GM12878 (cell line): ENCODE results near the gene GCC1. TPM values are rescaled to one million over a fixed set of nuclear protein-coding genes. Genes with fewer than 3 reads are reported as not detected.
"Not testable (repeated sequence)": the region's sequence is repeated elsewhere in the genome, so short reads cannot be mapped to it uniquely, and the experiment has no call there.

Experiments used
- ATAC-seq: fragments of 200-7000 bp; cut with Tn5 transposase; 3 replicates; pipeline ENCODE4 v1.9.1; 2020; ENCODE audit warnings: mild to moderate bottlenecking, moderate library complexity
- BruUV-seq: library from RNA; stranded (reverse); fragments of 400-500 nt; replicated peaks from 2 replicates; lab custom pipeline; 2021; lab: Mats Ljungman, UMichigan
- CTCF ChIA-PET: fragments of 300-600 bp; sonication (Branson Sonifier 250); formaldehyde crosslinking; extraction: SDS; loops from one replicate; lab custom pipeline; 2021; ENCODE audit warnings: inconsistent platforms; lab: Yijun Ruan, JAX
- POLR2A ChIA-PET: fragments of 350-600 bp; formaldehyde crosslinking; extraction: SDS; loops from one replicate; lab custom pipeline; 2021; ENCODE audit warnings: inconsistent platforms; lab: Charles Lee
- RAD21 ChIA-PET: fragments of 300-600 bp; sonication (Branson Sonifier 250); formaldehyde crosslinking; loops from one replicate; lab custom pipeline; 2023; ENCODE audit warnings: antibody characterized with exemption; ENCODE audit not compliant: unreplicated experiment; lab: Charles Lee
- SMC1A ChIA-PET: fragments of 300-600 bp; sonication (Branson Sonifier 250); formaldehyde crosslinking; loops from one replicate; lab custom pipeline; 2023; ENCODE audit not compliant: unreplicated experiment, uncharacterized antibody; lab: Charles Lee
- DNase-seq: peaks from one replicate; pipeline ENCODE4 v3.0.0-alpha.2; 2011; ENCODE audit warnings: low read depth, low spot score
- FAIRE-seq: peaks from 3 replicates; lab custom pipeline; 2011; peaks lifted over from hg19 to GRCh38; lab: Jason Lieb, UNC
- H2AFZ ChIP-seq: 2 replicates; pipeline ENCODE4 v1.6.0; 2011; ENCODE audit warnings: low read depth, low read length, control low read depth; ENCODE audit not compliant: control insufficient read depth
- H3K27ac ChIP-seq: 2 replicates; pipeline ENCODE4 v1.5.1; 2011; ENCODE audit warnings: control low read depth; ENCODE audit not compliant: control insufficient read depth, insufficient read depth
- H3K27me3 ChIP-seq, 2 experiments: replicated peaks in 1 of 2; 2 replicates each; pipeline versions ENCODE4 v1.6.0 to v1.6.1; 2011; ENCODE audit warnings: low read length in 1 of 2; ENCODE audit not compliant: control insufficient read depth in 2 of 2, insufficient read depth in 2 of 2
- H3K36me3 ChIP-seq, 2 experiments: 2 replicates each; pipeline ENCODE4 v1.5.1; 2011; ENCODE audit warnings: low read length in 1 of 2; ENCODE audit not compliant: control insufficient read depth in 2 of 2, insufficient read depth in 2 of 2
- H3K4me1 ChIP-seq: 2 replicates; pipeline ENCODE4 v1.6.1; 2011; ENCODE audit warnings: mild to moderate bottlenecking, low read length, moderate library complexity, mixed read lengths; ENCODE audit not compliant: control insufficient read depth, insufficient read depth
- H3K4me2 ChIP-seq: 2 replicates; pipeline ENCODE4 v1.6.0; 2011; ENCODE audit warnings: control low read depth; ENCODE audit not compliant: control insufficient read depth, insufficient read depth
- H3K4me3 ChIP-seq: fragments of 200-600 bp; sonication (generic); 2 replicates; pipeline ENCODE4 v1.5.1; 2016
- H3K79me2 ChIP-seq: 2 replicates; pipeline ENCODE4 v1.6.0; 2011; ENCODE audit warnings: low read length; ENCODE audit not compliant: control insufficient read depth, insufficient read depth
- H3K9ac ChIP-seq: 2 replicates; pipeline ENCODE4 v1.8.0; 2011; ENCODE audit warnings: low read length, control low read depth, mixed read lengths; ENCODE audit not compliant: control insufficient read depth, insufficient read depth
- H3K9me3 ChIP-seq: replicated peaks from 3 replicates; pipeline ENCODE4 v1.5.1; 2011; ENCODE audit warnings: mild to moderate bottlenecking, low read length; ENCODE audit not compliant: control insufficient read depth, insufficient read depth
- H4K20me1 ChIP-seq: 2 replicates; pipeline ENCODE4 v1.6.0; 2011; ENCODE audit not compliant: control insufficient read depth, insufficient read depth
- ATF7 ChIP-seq: fragments of 450-650 bp; IDR thresholded peaks from 2 replicates; pipeline ENCODE4 v1.6.1; 2016; ENCODE audit warnings: low read depth, mild to moderate bottlenecking
- BACH1 ChIP-seq: fragments of 450-650 bp; IDR thresholded peaks from 2 replicates; pipeline ENCODE4 v1.6.1; 2017; ENCODE audit warnings: mild to moderate bottlenecking, borderline replicate concordance
- BCL3 ChIP-seq: IDR thresholded peaks from 2 replicates; pipeline ENCODE4 v1.6.1; 2011; ENCODE audit warnings: borderline replicate concordance, low read depth, mild to moderate bottlenecking, moderate library complexity, low read length; ENCODE audit not compliant: insufficient read depth, poor library complexity, severe bottlenecking
- E2F8 ChIP-seq: fragments of 450-650 bp; IDR thresholded peaks from 2 replicates; pipeline ENCODE4 v1.6.1; 2018; ENCODE audit warnings: mild to moderate bottlenecking, low read depth, moderate library complexity; ENCODE audit not compliant: partially characterized antibody
- FOS ChIP-seq: IDR thresholded peaks from 3 replicates; pipeline ENCODE4 v1.6.1; 2011; ENCODE audit warnings: borderline replicate concordance; ENCODE audit not compliant: insufficient read length; ENCODE audit errors: extremely low read depth
- GABPA ChIP-seq: IDR thresholded peaks from 2 replicates; pipeline ENCODE4 v1.6.1; 2014; ENCODE audit warnings: antibody characterized with exemption, low read depth, mild to moderate bottlenecking, inconsistent platforms
- MYB ChIP-seq: fragments of 150-350 bp; IDR thresholded peaks from 2 replicates; pipeline ENCODE4 v1.6.1; 2014; ENCODE audit warnings: mild to moderate bottlenecking, low read depth, low read length, borderline replicate concordance
- SPI1 ChIP-seq: IDR thresholded peaks from 2 replicates; pipeline ENCODE4 v1.6.1; 2011; ENCODE audit warnings: low read depth, mild to moderate bottlenecking, low read length, moderate library complexity, borderline replicate concordance; ENCODE audit not compliant: insufficient read depth
- WGBS: methylation state at CpG from one replicate; pipeline ENCODE4 v1.1.6; 2016; ENCODE audit warnings: low lambda C conversion rate; ENCODE audit not compliant: insufficient replicate concordance, insufficient coverage; ENCODE audit errors: missing lambda C conversion rate; 5-methylcytosine and 5-hydroxymethylcytosine counted together
- in situ Hi-C: fragments of 300-500 bp; cut with MboI; formaldehyde crosslinking; loops from 9 replicates; pipeline ENCODE4 v1.14.3; 2018; ENCODE audit warnings: mixed read lengths
- intact Hi-C: fragments of 100-400 bp; cut with micrococcal nuclease; formaldehyde crosslinking; loops from one replicate; pipeline ENCODE4 v1.14.2; 2022; ENCODE audit not compliant: unreplicated experiment
- polyA plus RNA-seq, 11 experiments: library from polyadenylated mRNA; depleted of rRNA in 4 of 11; unstranded in 6 of 11; stranded (reverse) in 5 of 11; fragments of >200 nt; fragmentation: Nextera tagmentation in 4 of 11; fragmentation: Illumina TruSeq in 1 of 11; extraction: Ambion mirVana in 4 of 11; extraction: Trizol in 1 of 11; gene quantifications; 1 replicate in 1 of 11; 2 replicates in 10 of 11; pipeline versions ENCODE4 v1.2.1 to v1.2.3, GENCODE V29; 2011 to 2016; ENCODE audit warnings: inconsistent platforms in 2 of 11, missing spikeins in 2 of 11, low read depth in 1 of 11
- total RNA-seq, 4 experiments: library from RNA; depleted of rRNA in 3 of 4; stranded (reverse); fragments of >200 nt in 3 of 4; fragmentation: Illumina TruSeq in 1 of 4; extraction: Trizol in 1 of 4; gene quantifications; 2 replicates each; pipeline versions ENCODE4 v1.2.1 to v1.2.3, GENCODE V29; 2013 to 2021

The GCC1 gene
- total and polyA plus RNA-seq, 10 of the 15 experiments (the other 5 are each of a cell fraction or from before 2014, with no cell fraction given): 1.8 to 17.2 (median 9.0) TPM

GRCh38 chr7:127571741-127572505, 13.5 kb downstream of the GCC1 start:
- ChIA-PET RAD21 (no interaction called here), SMC1A (interaction anchor here (1.5 kb wide), 1 partner anchor 9 kb away, joined by 4 read pairs; no protein-coding TSS in a partner anchor), CTCF (no interaction called here), POLR2A (interaction anchor here (0.5 to 2.2 kb wide), 2 partner anchors 9 to 84 kb away, joined by 3 to 6 read pairs; no protein-coding TSS in a partner anchor)
- in situ Hi-C loops (no loop called here), intact Hi-C loops (no loop called here)
- 62% methylated on average over 3 of the region's 3 CpGs for WGBS
- DNase-seq (no peak), FAIRE-seq (no peak), ATAC-seq (no peak)
- Histone ChIP-seq H3K4me3 (no peak overlapping the region), H3K79me2 (no peaks in the 10 kb centered on the region), H3K9me3 (no peaks in the 10 kb centered on the region), H3K4me1 (no peaks in the 10 kb centered on the region), H3K27ac (no peak overlapping the region), H3K9ac (no peak overlapping the region), H4K20me1 (no peaks in the 10 kb centered on the region; the same call in 1 of the 2 replicates), H3K4me2 (no peak overlapping the region), H3K36me3 (no peaks in the 10 kb centered on the region), H3K27me3 (no peaks in the 10 kb centered on the region), H2AFZ (no peak overlapping the region)
- BruUV-seq: no TSS peak
- TF ChIP-seq GABPA (no peak), MYB (no peak), BCL3 (no peak), ATF7 (no peak), BACH1 (no peak), SPI1 (no peak), FOS (no peak), E2F8 (no peak)

- H3K27ac ChIP-seq, H3K27me3 ChIP-seq, H3K4me3 ChIP-seq, POLR2A ChIA-PET, intact Hi-C loops, H3K79me2 ChIP-seq, H3K9me3 ChIP-seq, ATAC-seq, H3K9ac ChIP-seq, in situ Hi-C loops, H4K20me1 ChIP-seq, BruUV-seq, RAD21 ChIA-PET, SMC1A ChIA-PET, H3K4me2 ChIP-seq, FAIRE-seq, H3K4me1 ChIP-seq, H3K36me3 ChIP-seq, DNase-seq, H2AFZ ChIP-seq, CTCF ChIA-PET: not testable (repeated sequence)
- no CpG with 5 or more reads among the region's 3 CpGs for WGBS
Observed at GRCh38 chr7:127568034-127568433, 17.4 kb downstream of the GCC1 start.
